Brain microvascular endothelial cell (primary cell): Measurements from ENCODE around the gene CHORDC1.
A peak's percentile ranks its signal among the peaks of the same experiment; 100 is the strongest.

ENCODE experiments used
- DNase-seq: peaks from one replicate; pipeline ENCODE4 v3.0.0-alpha.2; 2020
- H3K27ac ChIP-seq: fragments of 250-450 bp; sonication (Bioruptor Pico); 2 replicates; pipeline ENCODE4 v1.5.1; 2020; ENCODE audit warnings: mild to moderate bottlenecking, moderate library complexity
- H3K27me3 ChIP-seq: fragments of 250-450 bp; sonication (Bioruptor Pico); replicated peaks from 2 replicates; pipeline ENCODE4 v1.5.1; 2020; ENCODE audit warnings: mild to moderate bottlenecking
- H3K36me3 ChIP-seq: fragments of 250-450 bp; sonication (Bioruptor Pico); replicated peaks from 2 replicates; pipeline ENCODE4 v1.5.1; 2020; ENCODE audit warnings: mild to moderate bottlenecking
- H3K4me3 ChIP-seq: 2 replicates; pipeline ENCODE4 v1.5.1; 2011; ENCODE audit warnings: low read depth, mild to moderate bottlenecking, control low read depth, low read length, moderate library complexity
- in situ Hi-C: cut with HindIII; loops from 2 replicates; pipeline ENCODE4 v1.10.0; 2017; ENCODE audit warnings: low sequenced_read_pairs, low pct_ligation_motif_present
- TF ChIP-seq, protein P1 (sequence below): IDR thresholded peaks from 2 replicates; pipeline ENCODE4 v1.5.1; 2011; ENCODE audit warnings: low read depth, mild to moderate bottlenecking, moderate library complexity, low read length, control low read depth, inconsistent platforms; ENCODE audit errors: missing control alignments

Gene CHORDC1

DNA sequence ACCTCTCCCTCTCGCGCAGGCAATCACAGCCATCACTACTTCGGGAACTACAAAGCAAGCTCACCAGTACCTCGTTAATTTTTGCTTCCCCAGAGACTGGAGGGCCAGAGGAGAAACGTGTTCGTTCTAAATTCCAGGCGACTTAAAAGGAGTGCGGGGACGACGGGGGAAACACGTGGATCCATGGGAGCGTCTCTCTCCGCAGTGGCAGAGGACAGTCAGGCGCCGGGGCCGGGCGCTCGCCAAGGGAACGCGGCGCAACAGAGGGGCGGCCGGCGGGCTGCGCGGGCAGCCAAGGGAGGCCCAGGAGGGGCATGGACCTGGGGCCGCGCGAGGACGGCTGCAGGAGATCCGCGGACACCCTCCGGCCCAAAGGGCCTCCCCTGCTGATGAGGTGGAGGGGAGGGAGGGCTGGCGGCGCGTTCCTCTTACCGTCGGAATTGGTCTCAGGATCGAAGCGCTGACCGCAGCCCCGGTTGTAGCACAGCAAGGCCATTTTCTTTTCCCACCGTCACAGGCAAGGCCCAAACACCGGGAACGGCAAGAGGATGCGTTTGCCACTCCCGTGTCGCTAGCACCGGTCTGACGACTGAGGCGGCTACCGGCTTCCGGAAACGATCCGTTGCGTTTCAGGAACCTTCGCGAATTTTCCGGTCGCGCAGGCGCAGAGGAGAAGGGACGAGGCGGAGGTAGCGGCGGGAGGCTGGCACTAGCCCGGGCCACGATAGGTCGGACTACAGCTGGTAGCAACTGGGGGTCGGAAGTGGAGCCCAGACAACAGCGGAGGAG, at the start of gene CHORDC1:
Gene CHORDC1 (minus strand): TSS at position 591 of the 789 bp plus-strand sequence. CDS start 95 bp downstream, at position 496.
- Histone ChIP-seq H3K4me3 (peak within 1 kb of the TSS; percentile 82), H3K36me3 (no peaks in the 10 kb centered on the region), H3K27me3 (no peaks in the 10 kb centered on the region), H3K27ac (peak within 1 kb of the TSS; percentile 79)
- peak; percentile 77 for DNase-seq
- in situ Hi-C loops, result no loop called here
- TF ChIP-seq, protein P1, sequence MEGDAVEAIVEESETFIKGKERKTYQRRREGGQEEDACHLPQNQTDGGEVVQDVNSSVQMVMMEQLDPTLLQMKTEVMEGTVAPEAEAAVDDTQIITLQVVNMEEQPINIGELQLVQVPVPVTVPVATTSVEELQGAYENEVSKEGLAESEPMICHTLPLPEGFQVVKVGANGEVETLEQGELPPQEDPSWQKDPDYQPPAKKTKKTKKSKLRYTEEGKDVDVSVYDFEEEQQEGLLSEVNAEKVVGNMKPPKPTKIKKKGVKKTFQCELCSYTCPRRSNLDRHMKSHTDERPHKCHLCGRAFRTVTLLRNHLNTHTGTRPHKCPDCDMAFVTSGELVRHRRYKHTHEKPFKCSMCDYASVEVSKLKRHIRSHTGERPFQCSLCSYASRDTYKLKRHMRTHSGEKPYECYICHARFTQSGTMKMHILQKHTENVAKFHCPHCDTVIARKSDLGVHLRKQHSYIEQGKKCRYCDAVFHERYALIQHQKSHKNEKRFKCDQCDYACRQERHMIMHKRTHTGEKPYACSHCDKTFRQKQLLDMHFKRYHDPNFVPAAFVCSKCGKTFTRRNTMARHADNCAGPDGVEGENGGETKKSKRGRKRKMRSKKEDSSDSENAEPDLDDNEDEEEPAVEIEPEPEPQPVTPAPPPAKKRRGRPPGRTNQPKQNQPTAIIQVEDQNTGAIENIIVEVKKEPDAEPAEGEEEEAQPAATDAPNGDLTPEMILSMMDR, result no peak

DNA sequence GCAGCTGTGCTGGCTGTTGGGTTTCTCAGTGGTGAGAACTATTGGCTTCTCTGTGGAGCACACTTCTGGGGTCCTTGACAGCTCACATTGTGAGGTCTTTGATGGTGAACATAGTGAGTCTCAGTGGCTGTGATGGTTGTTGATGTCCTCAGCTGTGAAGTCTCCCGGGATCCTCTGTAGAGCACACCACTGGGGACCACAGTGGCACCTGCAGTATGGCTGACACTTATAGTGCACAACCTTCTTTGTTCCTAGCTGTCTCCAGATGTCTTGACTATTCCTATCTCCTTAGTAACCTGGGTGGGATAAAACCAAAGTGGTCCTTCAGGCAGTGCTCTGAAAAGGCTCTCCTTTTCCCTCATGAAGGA, 34.3 kb upstream of the CHORDC1 start:
- H3K27ac ChIP-seq, result no peak overlapping the region
- H3K36me3 ChIP-seq, result no peaks in the 10 kb centered on the region
- no peaks in the 10 kb centered on the region for H3K27me3 ChIP-seq
- in situ Hi-C loops, result no loop called here
- H3K4me3 ChIP-seq, result no peak overlapping the region
- no peak for DNase-seq
- TF ChIP-seq, protein P1, result no peak

DNA sequence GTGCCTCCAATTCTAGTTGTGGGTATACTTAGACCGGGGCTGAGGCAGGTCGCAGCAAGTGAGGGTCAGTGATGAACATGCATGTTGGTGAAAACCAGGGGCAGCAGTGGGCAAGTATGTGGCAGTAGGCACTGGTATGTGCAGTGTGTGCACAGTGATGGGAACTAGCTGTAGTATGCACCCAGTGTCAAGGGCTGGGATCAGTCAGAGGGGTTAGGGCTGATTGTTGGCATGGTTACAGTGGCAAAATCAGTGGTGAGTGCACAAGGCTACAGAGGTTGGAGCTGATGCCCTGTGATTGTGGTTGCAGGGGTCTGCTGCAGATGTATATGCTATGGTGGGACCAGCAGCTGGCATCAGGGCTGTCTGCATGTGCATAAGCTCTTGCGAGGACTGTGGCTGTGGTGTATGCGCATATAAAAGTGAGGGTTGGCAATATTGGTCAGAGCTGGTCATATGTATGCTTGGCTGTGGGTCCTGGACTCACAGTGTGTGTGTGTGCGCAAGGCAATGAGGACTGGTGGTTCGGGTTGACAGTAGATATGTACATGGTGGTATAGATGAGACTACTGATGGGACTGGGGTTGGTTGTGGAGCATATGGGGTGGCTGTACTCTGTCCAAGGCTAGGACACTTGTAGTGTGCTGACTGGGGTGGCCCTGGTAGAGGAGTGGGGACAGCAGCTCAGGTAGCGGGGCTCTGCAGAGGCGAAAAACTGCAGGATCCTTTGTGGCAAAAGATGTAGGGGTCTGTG, 33.7 kb upstream of the CHORDC1 start:
- in situ Hi-C loops, result no loop called here

DNA sequence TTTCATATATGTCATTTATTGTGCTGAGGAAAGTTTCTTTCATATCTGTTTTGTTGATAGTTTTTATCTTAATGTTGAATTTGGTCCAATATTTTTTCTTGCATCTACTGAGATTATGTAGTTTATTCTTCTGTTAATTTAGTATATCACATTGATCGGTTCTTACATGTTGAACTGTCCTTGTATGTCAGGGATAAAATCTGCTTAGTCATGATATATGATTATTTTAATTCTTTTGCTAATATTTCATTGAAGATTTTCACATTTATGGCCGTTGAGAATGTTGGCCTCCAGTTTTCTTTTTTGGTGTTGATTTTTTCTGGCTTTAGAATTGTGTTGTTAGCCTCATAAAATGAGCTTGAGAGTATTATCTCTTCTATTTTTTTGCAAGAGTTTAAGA, 31.2 kb upstream of the CHORDC1 start:
- in situ Hi-C loops, result no loop called here
- Histone ChIP-seq H3K4me3 (no peak overlapping the region), H3K36me3 (no peaks in the 10 kb centered on the region), H3K27ac (no peak overlapping the region), H3K27me3 (no peaks in the 10 kb centered on the region)
- no peak for DNase-seq
- TF ChIP-seq, protein P1, result no peak

More for the DNA sequence above, 33.7 kb upstream of the CHORDC1 start:
- no peaks in the 10 kb centered on the region for H3K27me3 ChIP-seq
- TF ChIP-seq, protein P1, result no peak
- no peak for DNase-seq
- no peak overlapping the region for H3K4me3 ChIP-seq
- no peaks in the 10 kb centered on the region for H3K36me3 ChIP-seq
- no peak overlapping the region for H3K27ac ChIP-seq

DNA sequence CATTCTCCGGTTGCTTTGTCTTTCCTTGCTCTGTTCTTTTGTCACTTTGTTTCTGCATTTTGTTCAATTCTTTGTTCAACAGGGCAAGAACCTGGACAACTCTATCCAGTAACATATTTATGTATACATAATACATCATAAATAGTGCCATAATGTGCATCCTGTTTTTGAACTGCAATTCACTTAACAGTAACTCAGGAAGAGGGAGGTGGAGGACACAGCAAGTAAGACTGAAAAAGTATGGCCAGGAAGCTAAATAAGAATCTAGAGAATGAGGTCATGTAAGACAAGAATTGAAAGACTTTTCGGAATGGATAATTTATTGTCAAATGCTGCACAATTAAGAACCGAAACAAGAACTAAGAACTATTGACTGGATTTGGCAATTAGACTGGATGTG, 29.2 kb upstream of the CHORDC1 start:
- H3K4me3 ChIP-seq, result no peak overlapping the region
- DNase-seq, result no peak
- in situ Hi-C loops, result no loop called here
- no peak overlapping the region for H3K27ac ChIP-seq
- no peaks in the 10 kb centered on the region for H3K36me3 ChIP-seq
- TF ChIP-seq, protein P1, result no peak
- no peaks in the 10 kb centered on the region for H3K27me3 ChIP-seq
